Nephron progenitor cell (in vitro differentiated cells): ENCODE measurements around the gene SCD5.
A peak's percentile ranks its signal among the peaks of the same experiment; 100 is the strongest.

Experiments used
- DNase-seq: peaks from one replicate; pipeline ENCODE4 v3.0.0; 2021
- H3K27ac Mint-ChIP-seq: 2 replicates; pipeline ENCODE4 v1.8.0; 2021; ENCODE audit warnings: mild to moderate bottlenecking, moderate library complexity, mixed read lengths
- H3K27me3 Mint-ChIP-seq: 2 replicates; pipeline ENCODE4 v1.8.0; 2021; ENCODE audit warnings: mild to moderate bottlenecking, low read depth, mixed read lengths; ENCODE audit not compliant: poor library complexity
- H3K36me3 Mint-ChIP-seq: 2 replicates; pipeline ENCODE4 v1.8.0; 2021; ENCODE audit warnings: low read depth, mixed read lengths
- H3K4me1 Mint-ChIP-seq: 2 replicates; pipeline ENCODE4 v1.8.0; 2021; ENCODE audit warnings: mixed read lengths
- H3K4me3 Mint-ChIP-seq: 2 replicates; pipeline ENCODE4 v1.8.0; 2021; ENCODE audit warnings: mild to moderate bottlenecking, moderate library complexity, mixed read lengths
- H3K9me3 Mint-ChIP-seq: 2 replicates; pipeline ENCODE4 v1.8.0; 2021; ENCODE audit warnings: mild to moderate bottlenecking, moderate library complexity, mixed read lengths
- TF ChIP-seq, protein P1 (sequence below): fragments of 200-600 bp; sonication (generic); IDR thresholded peaks from 2 replicates; pipeline ENCODE4 v1.5.0; 2021; ENCODE audit warnings: antibody characterized with exemption

Gene SCD5

GRCh38 chr4:82754513-82755165 is 44.0 kb downstream of the SCD5 start:
- no peaks in the 10 kb centered on the region for H3K9me3 Mint-ChIP-seq
- DNase-seq = no peak
- H3K36me3 Mint-ChIP-seq = no peaks in the 10 kb centered on the region
- H3K27me3 Mint-ChIP-seq = peaks cover 17% of the 10 kb centered on the region
- peaks cover 54% of the 10 kb centered on the region for H3K4me1 Mint-ChIP-seq
- no peak overlapping the region for H3K27ac Mint-ChIP-seq
- no peak overlapping the region for H3K4me3 Mint-ChIP-seq
- TF ChIP-seq, protein P1, sequence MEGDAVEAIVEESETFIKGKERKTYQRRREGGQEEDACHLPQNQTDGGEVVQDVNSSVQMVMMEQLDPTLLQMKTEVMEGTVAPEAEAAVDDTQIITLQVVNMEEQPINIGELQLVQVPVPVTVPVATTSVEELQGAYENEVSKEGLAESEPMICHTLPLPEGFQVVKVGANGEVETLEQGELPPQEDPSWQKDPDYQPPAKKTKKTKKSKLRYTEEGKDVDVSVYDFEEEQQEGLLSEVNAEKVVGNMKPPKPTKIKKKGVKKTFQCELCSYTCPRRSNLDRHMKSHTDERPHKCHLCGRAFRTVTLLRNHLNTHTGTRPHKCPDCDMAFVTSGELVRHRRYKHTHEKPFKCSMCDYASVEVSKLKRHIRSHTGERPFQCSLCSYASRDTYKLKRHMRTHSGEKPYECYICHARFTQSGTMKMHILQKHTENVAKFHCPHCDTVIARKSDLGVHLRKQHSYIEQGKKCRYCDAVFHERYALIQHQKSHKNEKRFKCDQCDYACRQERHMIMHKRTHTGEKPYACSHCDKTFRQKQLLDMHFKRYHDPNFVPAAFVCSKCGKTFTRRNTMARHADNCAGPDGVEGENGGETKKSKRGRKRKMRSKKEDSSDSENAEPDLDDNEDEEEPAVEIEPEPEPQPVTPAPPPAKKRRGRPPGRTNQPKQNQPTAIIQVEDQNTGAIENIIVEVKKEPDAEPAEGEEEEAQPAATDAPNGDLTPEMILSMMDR = no peak

DNA sequence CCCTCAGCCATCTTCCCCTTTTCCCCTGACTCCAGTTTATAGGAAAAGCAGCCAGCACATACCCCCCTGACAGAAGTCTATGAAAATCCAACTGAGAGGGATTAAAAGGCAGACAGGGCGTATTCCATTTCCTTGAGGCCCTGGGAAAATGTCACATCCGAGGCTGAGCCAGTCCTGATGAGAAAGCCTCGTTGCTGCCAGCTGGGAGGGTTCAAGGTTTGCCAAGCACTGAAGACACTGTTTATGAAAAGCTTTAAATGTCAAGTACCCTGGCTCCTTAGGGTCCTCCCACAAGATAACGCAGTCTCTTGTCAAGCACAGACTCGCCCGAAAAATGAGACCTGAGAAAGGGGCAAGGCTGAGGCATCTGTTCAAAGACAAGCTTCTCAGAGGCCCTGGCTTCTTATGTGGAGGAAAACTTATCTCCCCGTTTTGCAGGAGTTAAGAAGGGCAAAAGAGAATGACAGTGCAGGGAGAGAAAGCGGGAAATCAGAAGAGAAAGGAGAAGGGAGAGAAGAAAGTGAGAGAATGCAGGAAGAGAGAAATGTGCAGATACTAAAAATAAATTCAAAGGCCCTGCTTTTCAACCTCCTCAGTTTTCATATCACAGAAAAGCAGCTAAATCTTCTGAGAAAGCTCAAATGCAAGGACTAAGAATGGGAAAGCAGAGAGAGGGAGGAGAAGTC is 44.7 kb downstream of the SCD5 start:
- Mint-ChIP-seq H3K36me3 (no peaks in the 10 kb centered on the region), H3K27ac (peak overlapping the region; percentile 20), H3K27me3 (peaks cover 17% of the 10 kb centered on the region), H3K4me1 (peaks cover 54% of the 10 kb centered on the region), H3K4me3 (no peak overlapping the region), H3K9me3 (no peaks in the 10 kb centered on the region)
- DNase-seq = no peak
- TF ChIP-seq, protein P1 = no peak

DNA sequence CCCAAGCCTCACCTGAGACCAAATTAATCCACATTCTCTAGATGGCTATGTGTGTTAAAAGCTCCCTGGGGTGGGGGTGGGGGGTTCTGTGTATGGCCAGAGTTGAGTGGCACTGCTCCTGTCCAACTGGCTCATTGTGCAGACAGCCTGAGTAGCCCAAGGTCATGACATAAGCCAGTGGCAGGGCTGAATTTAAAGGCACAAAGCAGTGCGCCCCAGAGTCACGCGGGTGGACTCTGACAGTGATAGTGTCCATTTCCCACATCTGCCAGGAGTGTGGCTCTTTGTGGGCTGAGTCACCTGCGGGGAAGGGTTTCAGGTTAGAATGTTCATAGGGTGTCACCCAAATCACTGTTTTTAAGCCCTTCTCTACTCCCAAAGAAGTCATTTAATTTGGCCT is 45.4 kb downstream of the SCD5 start:
- Mint-ChIP-seq H3K9me3 (no peaks in the 10 kb centered on the region), H3K4me1 (peaks cover 58% of the 10 kb centered on the region), H3K27ac (peak overlapping the region; percentile 20), H3K27me3 (peaks cover 14% of the 10 kb centered on the region), H3K4me3 (no peak overlapping the region), H3K36me3 (no peaks in the 10 kb centered on the region)
- DNase-seq = no peak
- TF ChIP-seq, protein P1 = no peak

GRCh38 chr4:82748810-82749470 is 49.7 kb downstream of the SCD5 start:
- Mint-ChIP-seq H3K27ac (peak overlapping the region; percentile 89), H3K4me1 (peaks cover 61% of the 10 kb centered on the region), H3K4me3 (no peak overlapping the region), H3K27me3 (peaks cover 18% of the 10 kb centered on the region), H3K36me3 (no peaks in the 10 kb centered on the region), H3K9me3 (no peaks in the 10 kb centered on the region)
- TF ChIP-seq, protein P1 = no peak
- no peak for DNase-seq

- DNase-seq = no peak
- Mint-ChIP-seq H3K4me3 (no peak overlapping the region), H3K9me3 (no peaks in the 10 kb centered on the region), H3K36me3 (no peaks in the 10 kb centered on the region), H3K27me3 (peaks cover 16% of the 10 kb centered on the region), H3K4me1 (peaks cover 52% of the 10 kb centered on the region), H3K27ac (no peak overlapping the region)
- TF ChIP-seq, protein P1 = no peak
Observed at GRCh38 chr4:82747686-82748575, 50.7 kb downstream of the SCD5 start.
